Activated T-helper 1 cell treated with Interleukin-2 at 50 U/mL for 16 hours (primary cell): ENCODE data around the gene ZNRF2.

Source experiments
- DNase-seq: peaks from one replicate; pipeline ENCODE4 v3.0.0-alpha.2; 2020; ENCODE audit warnings: low read depth

The ZNRF2 gene

GRCh38 chr7:30411897-30412296, 127.5 kb downstream of the ZNRF2 start:
- no peak for DNase-seq

DNA sequence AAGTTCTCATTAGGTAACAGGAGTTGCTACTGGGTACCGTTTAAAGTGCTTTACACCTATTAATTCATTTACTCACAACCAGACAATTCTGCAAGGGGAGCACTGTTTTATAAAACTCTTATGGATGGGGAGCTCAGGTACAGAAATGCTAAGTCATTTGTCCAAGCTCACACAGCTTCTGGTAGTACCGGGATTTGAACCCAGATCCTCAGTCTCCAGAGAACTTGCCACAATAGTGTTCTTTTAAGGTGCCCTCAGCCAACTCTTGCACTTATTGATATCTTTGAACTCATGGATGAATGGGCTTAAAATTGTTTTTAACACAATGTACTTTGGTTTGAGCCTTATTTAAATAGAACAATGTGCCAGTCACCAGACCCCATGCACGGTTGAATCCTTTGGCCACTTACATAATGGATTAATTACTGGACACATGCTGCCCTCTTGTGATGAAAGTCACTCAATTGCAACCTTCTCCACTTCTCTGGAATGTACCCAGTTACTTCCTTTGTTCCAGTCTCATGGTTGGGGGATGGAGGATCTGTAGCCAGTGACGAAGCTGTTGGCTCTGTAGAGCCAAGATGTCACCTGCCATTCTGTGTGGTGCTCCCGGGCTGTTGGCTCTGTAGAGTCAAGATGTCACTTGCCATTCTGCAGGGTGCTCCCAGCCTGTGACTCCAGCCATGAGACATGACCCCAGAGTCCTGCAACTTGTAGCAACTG, 128.5 kb downstream of the ZNRF2 start:
- no peak for DNase-seq

DNA sequence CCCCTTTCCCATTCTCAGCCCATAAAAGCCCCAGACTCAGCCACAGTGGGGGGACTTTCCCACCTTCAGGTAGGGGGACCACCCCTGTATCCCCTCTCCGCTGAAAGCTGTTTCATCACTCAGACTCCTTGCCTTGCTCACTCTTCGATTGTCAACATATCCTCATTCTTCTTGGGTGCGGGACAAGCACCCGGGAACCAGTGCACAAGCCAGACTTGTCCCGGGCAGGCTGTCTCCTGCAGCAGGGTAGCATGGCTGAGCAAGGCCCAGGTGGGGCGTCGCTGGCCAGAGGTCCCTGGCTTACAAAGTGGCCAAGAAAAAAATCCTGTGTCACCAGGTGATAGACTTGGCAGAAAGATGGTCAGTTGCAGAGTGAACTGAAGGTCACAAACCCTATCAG, 129.5 kb downstream of the ZNRF2 start:
- no peak for DNase-seq
